WTC11 (cell line): ENCODE results near the gene ERICH6. TPM values are rescaled to one million over a fixed set of nuclear protein-coding genes. Genes with fewer than 3 reads are reported as not detected.

Source experiments
- ATAC-seq: fragments of 200-7000 bp; cut with Tn5 transposase; 2 replicates; pipeline ENCODE4 v1.10.0; 2021; ENCODE audit warnings: mild to moderate bottlenecking, moderate library complexity
- CTCF ChIA-PET: fragments of 300-600 bp; sonication (Branson Sonifier 250); formaldehyde crosslinking; loops from one replicate; lab custom pipeline; 2021; ENCODE audit warnings: antibody characterized with exemption; lab: Charles Lee
- POLR2A ChIA-PET: fragments of 350-600 bp; sonication (Branson Sonifier 250); formaldehyde crosslinking; loops from one replicate; lab custom pipeline; 2021; ENCODE audit warnings: antibody characterized with exemption; lab: Charles Lee
- DNase-seq: peaks from one replicate; pipeline ENCODE4 v3.0.0; 2021; ENCODE audit warnings: low spot score
- H3K27ac Mint-ChIP-seq: 2 replicates; pipeline ENCODE4 v1.8.0; 2021; ENCODE audit warnings: mixed read lengths
- H3K27me3 Mint-ChIP-seq: 2 replicates; pipeline ENCODE4 v1.8.0; 2021; ENCODE audit warnings: low read depth, mild to moderate bottlenecking, moderate library complexity, mixed read lengths
- H3K36me3 Mint-ChIP-seq: 2 replicates; pipeline ENCODE4 v1.8.0; 2021; ENCODE audit warnings: mixed read lengths
- H3K4me1 Mint-ChIP-seq: 2 replicates; pipeline ENCODE4 v1.8.0; 2022; ENCODE audit warnings: mixed read lengths
- H3K4me3 Mint-ChIP-seq: 2 replicates; pipeline ENCODE4 v1.8.0; 2021; ENCODE audit warnings: mild to moderate bottlenecking, moderate library complexity, mixed read lengths
- H3K9me3 Mint-ChIP-seq: 2 replicates; pipeline ENCODE4 v1.8.0; 2021; ENCODE audit warnings: mixed read lengths
- AFF4 ChIP-seq: sonication (generic); formaldehyde crosslinking; IDR thresholded peaks from 2 replicates; pipeline ENCODE4 v1.8.1; 2023; ENCODE audit warnings: mild to moderate bottlenecking, missing genetic modification reagents, borderline replicate concordance
- ATF2 ChIP-seq: sonication (generic); formaldehyde crosslinking; IDR thresholded peaks from 2 replicates; pipeline ENCODE4 v1.8.1; 2022; ENCODE audit warnings: low read depth, missing genetic modification reagents, borderline replicate concordance
- FOXK1 ChIP-seq: sonication (generic); formaldehyde crosslinking; IDR thresholded peaks from 2 replicates; pipeline ENCODE4 v1.8.0; 2022; ENCODE audit warnings: mild to moderate bottlenecking, moderate library complexity, missing genetic modification reagents
- GTF2I ChIP-seq: fragments of 250-450 bp; sonication (Bioruptor Pico); conservative IDR thresholded peaks from 2 replicates; pipeline ENCODE4 v1.4.0; 2021; ENCODE audit warnings: mild to moderate bottlenecking
- HMGXB4 ChIP-seq: sonication (generic); formaldehyde crosslinking; IDR thresholded peaks from 2 replicates; pipeline ENCODE4 v1.8.1; 2023; ENCODE audit warnings: mild to moderate bottlenecking, moderate library complexity, missing genetic modification reagents
- KAT7 ChIP-seq: sonication (generic); formaldehyde crosslinking; IDR thresholded peaks from 2 replicates; pipeline ENCODE4 v1.8.1; 2023; ENCODE audit warnings: missing genetic modification reagents, mild to moderate bottlenecking, borderline replicate concordance
- NFATC4 ChIP-seq: fragments of 250-450 bp; sonication (Bioruptor Pico); IDR thresholded peaks from 2 replicates; pipeline ENCODE4 v1.9.0; 2021; ENCODE audit warnings: mild to moderate bottlenecking
- PRDM15 ChIP-seq: sonication (generic); formaldehyde crosslinking; IDR thresholded peaks from 2 replicates; pipeline ENCODE4 v1.8.0; 2022; ENCODE audit warnings: missing genetic modification reagents
- STAT6 ChIP-seq: sonication (generic); formaldehyde crosslinking; conservative IDR thresholded peaks from 2 replicates; pipeline ENCODE4 v1.8.1; 2023; ENCODE audit warnings: mild to moderate bottlenecking, low read depth, missing genetic modification reagents, moderate library complexity
- ZSCAN18 ChIP-seq: fragments of 250-450 bp; sonication (Bioruptor Pico); IDR thresholded peaks from 2 replicates; pipeline ENCODE4 v2.1.2; 2022; ENCODE audit warnings: mild to moderate bottlenecking, moderate library complexity
- total RNA-seq: library from RNA; stranded (reverse); gene quantifications from 3 replicates; pipeline ENCODE4 v1.2.3, GENCODE V29; 2021

The ERICH6 gene
- total RNA-seq, 1 experiment from 2014 or later: 0.26 TPM

- no peaks in the 10 kb centered on the region for H3K9me3 Mint-ChIP-seq
- no peak overlapping the region for H3K27ac Mint-ChIP-seq
- no peak for DNase-seq
- TF ChIP-seq ZSCAN18 (CRISPR knock-in tag) (no peak), NFATC4 (CRISPR knock-in tag) (no peak), AFF4 (CRISPR knock-in tag) (no peak), FOXK1 (CRISPR knock-in tag) (no peak), ATF2 (CRISPR knock-in tag) (no peak), KAT7 (CRISPR knock-in tag) (no peak), STAT6 (CRISPR knock-in tag) (no peak), GTF2I (no peak), HMGXB4 (CRISPR knock-in tag) (no peak), PRDM15 (CRISPR knock-in tag) (no peak)
- TF ChIP-seq, all 79 proteins: peak for 0
- CTCF ChIA-PET: no interaction called here
- Mint-ChIP-seq H3K4me1 (peaks cover 8% of the 10 kb centered on the region), H3K36me3 (no peaks in the 10 kb centered on the region), H3K4me3 (no peak overlapping the region), H3K27me3 (no peaks in the 10 kb centered on the region)
- ATAC-seq: no peak
- POLR2A ChIA-PET: interaction anchor here (0.6 kb wide), 1 partner anchor 119 kb away, joined by 3 read pairs; no protein-coding TSS in a partner anchor
These were observed 63.5 kb downstream of the ERICH6 start for GRCh38 chr3:150640256-150640655.
